Sigmoid colon (tissue), 7 donors: Measurements from ENCODE around the gene SPAG16. TPM values are rescaled to one million over a fixed set of nuclear protein-coding genes. Genes with fewer than 3 reads are reported as not detected.

Experiments used
- DNase-seq: peaks from one replicate; pipeline ENCODE4 v3.0.0-alpha.2; 2019
- H3K27ac ChIP-seq, 4 donors: fragments of 200-600 bp; sonication (generic); one replicate each; pipeline ENCODE4 v1.5.1; 2016 to 2019; ENCODE audit warnings: mild to moderate bottlenecking in 1 of 4
- H3K27me3 ChIP-seq, 3 donors: fragments of 200-600 bp; sonication (generic); one replicate each; pipeline ENCODE4 v1.5.1; 2019; ENCODE audit warnings: mild to moderate bottlenecking in 1 of 3
- H3K36me3 ChIP-seq, 4 donors: fragments of 200-600 bp; sonication (generic); one replicate each; pipeline ENCODE4 v1.5.1; 2016 to 2019
- H3K4me1 ChIP-seq, 4 donors: fragments of 200-600 bp; sonication (generic); one replicate each; pipeline ENCODE4 v1.5.1; 2017 to 2019
- H3K4me3 ChIP-seq, 4 donors: fragments of 200-600 bp; sonication (generic); one replicate each; pipeline ENCODE4 v1.5.1; 2017 to 2019; ENCODE audit warnings: mild to moderate bottlenecking in 2 of 4, moderate library complexity in 1 of 4
- H3K9me3 ChIP-seq, 4 donors: fragments of 200-600 bp in 3 of 4; sonication (generic) in 3 of 4; one replicate each; pipeline versions ENCODE4 v1.5.1 to v1.6.1; 2013 to 2019
- CTCF ChIP-seq, 4 experiments: fragments of 450-650 bp in 3 of 4; fragments of 200-600 bp in 1 of 4; IDR thresholded peaks; one replicate each; pipeline ENCODE4 v1.5.1; 2016 to 2019; ENCODE audit warnings: antibody characterized with exemption in 4 of 4, mild to moderate bottlenecking in 3 of 4, moderate library complexity in 2 of 4
- EP300 ChIP-seq, 4 donors: sonication (generic); formaldehyde crosslinking; IDR thresholded peaks; one replicate each; pipeline ENCODE4 v1.6.1; 2017; ENCODE audit warnings: antibody characterized with exemption in 4 of 4
- POLR2A ChIP-seq, 2 donors: fragments of 450-650 bp; IDR thresholded peaks; one replicate each; pipeline ENCODE4 v1.6.1; 2016; ENCODE audit warnings: antibody characterized with exemption in 2 of 2, mild to moderate bottlenecking in 2 of 2, moderate library complexity in 2 of 2
- POLR2AphosphoS5 ChIP-seq, 4 donors: sonication (generic); formaldehyde crosslinking; IDR thresholded peaks; one replicate each; pipeline ENCODE4 v1.6.1; 2017; ENCODE audit warnings: antibody characterized with exemption in 4 of 4
- WGBS, 2 donors: extraction: QIAGEN DNeasy Blood & Tissue Kit; methylation state at CpG; one replicate each; pipeline ENCODE4 v1.1.7; 2013; 5-methylcytosine and 5-hydroxymethylcytosine counted together
- intact Hi-C: fragments of 100-400 bp; cut with DNase I; formaldehyde crosslinking; loops from one replicate; pipeline ENCODE4 v1.15.1; 2023
- polyA plus RNA-seq, 3 donors: library from polyadenylated mRNA; stranded (reverse); fragments of 200-250 nt; gene quantifications; one replicate each; pipeline ENCODE4 v1.2.3, GENCODE V29; 2013
- total RNA-seq, 4 donors: library from RNA; depleted of rRNA; stranded (reverse); fragments of >200 nt; gene quantifications; one replicate each; pipeline ENCODE4 v1.1.0, GENCODE V29; 2016
- donor health status: healthy with polysubstance abuse.
- donor health status: Bipolar disorder and iron deficiency.
- donor health status: healthy.

Gene SPAG16
- total and polyA plus RNA-seq, 7 donors, result 13.1 to 70.3 (median 36.0) TPM

DNA sequence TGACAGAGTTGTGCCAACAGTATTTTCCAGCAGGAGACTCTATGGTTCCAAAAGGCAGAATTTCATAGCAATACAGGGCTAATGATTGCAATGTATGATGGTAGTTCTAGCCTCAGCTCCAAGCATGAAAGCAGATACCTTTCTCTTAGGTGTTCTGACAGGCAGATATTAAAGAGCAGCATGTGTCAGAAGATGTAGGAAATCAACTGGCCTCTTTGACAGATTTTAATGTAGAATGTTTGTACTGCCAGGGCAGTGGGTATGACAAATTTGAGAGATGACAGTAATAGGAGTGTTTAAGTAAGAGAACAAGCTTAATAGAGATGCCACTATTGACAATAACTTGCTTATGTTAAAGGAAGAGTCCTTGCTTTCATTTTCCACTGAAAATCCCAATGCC is 1105.1 kb downstream of the SPAG16 start:
- H3K4me3 ChIP-seq, result no peak overlapping the region
- no peaks in the 10 kb centered on the region for H3K36me3 ChIP-seq
- TF ChIP-seq EP300 (IDR thresholded peaks at IDR 0.05), result no peak
- TF ChIP-seq POLR2AphosphoS5 (IDR thresholded peaks at IDR 0.05), result no peak
- TF ChIP-seq POLR2A (IDR thresholded peaks at IDR 0.05), result no peak
- TF ChIP-seq CTCF (IDR thresholded peaks at IDR 0.05), result no peak
- DNase-seq, result no peak
- no peak overlapping the region for H3K27ac ChIP-seq
- H3K4me1 ChIP-seq, result no peaks in the 10 kb centered on the region
- H3K9me3 ChIP-seq, result no peaks in the 10 kb centered on the region
- intact Hi-C loops, result no loop called here
- no peaks in the 10 kb centered on the region for H3K27me3 ChIP-seq

- intact Hi-C loops, result no loop called here
- Histone ChIP-seq H3K27ac (no peak overlapping the region), H3K4me3 (no peak overlapping the region), H3K27me3 (no peaks in the 10 kb centered on the region), H3K4me1 (no peaks in the 10 kb centered on the region), H3K36me3 (no peaks in the 10 kb centered on the region), H3K9me3 (no peaks in the 10 kb centered on the region)
- no peak for DNase-seq
- TF ChIP-seq POLR2A (IDR thresholded peaks at IDR 0.05) (no peak), EP300 (IDR thresholded peaks at IDR 0.05) (no peak), POLR2AphosphoS5 (IDR thresholded peaks at IDR 0.05) (no peak), CTCF (IDR thresholded peaks at IDR 0.05) (no peak)
These were observed 1109.5 kb downstream of the SPAG16 start for GRCh38 chr2:214393796-214394195.

- WGBS, 2 donors, result 63 to 84% methylated on average over 1 of the region's 1 CpG
- Histone ChIP-seq H3K27me3 (no peaks in the 10 kb centered on the region), H3K9me3 (no peaks in the 10 kb centered on the region), H3K4me1 (no peaks in the 10 kb centered on the region), H3K4me3 (no peak overlapping the region), H3K27ac (no peak overlapping the region), H3K36me3 (no peaks in the 10 kb centered on the region)
- intact Hi-C loops, result no loop called here
- no peak for DNase-seq
- TF ChIP-seq CTCF (IDR thresholded peaks at IDR 0.05) (no peak), EP300 (IDR thresholded peaks at IDR 0.05) (no peak), POLR2A (IDR thresholded peaks at IDR 0.05) (no peak), POLR2AphosphoS5 (IDR thresholded peaks at IDR 0.05) (no peak)
These were observed 1110.8 kb downstream of the SPAG16 start for GRCh38 chr2:214395040-214395439.

GRCh38 chr2:214401580-214401979 is 1117.3 kb downstream of the SPAG16 start:
- intact Hi-C loops, result no loop called here
- H3K36me3 ChIP-seq, result no peaks in the 10 kb centered on the region
- H3K4me3 ChIP-seq, result no peak overlapping the region
- WGBS, 2 donors, result 60 to 67% methylated on average over 2 of the region's 2 CpGs
- no peak for DNase-seq
- no peak overlapping the region for H3K27ac ChIP-seq
- no peaks in the 10 kb centered on the region for H3K27me3 ChIP-seq
- H3K9me3 ChIP-seq, result no peaks in the 10 kb centered on the region
- TF ChIP-seq EP300 (IDR thresholded peaks at IDR 0.05), result no peak
- no peaks in the 10 kb centered on the region for H3K4me1 ChIP-seq

DNA sequence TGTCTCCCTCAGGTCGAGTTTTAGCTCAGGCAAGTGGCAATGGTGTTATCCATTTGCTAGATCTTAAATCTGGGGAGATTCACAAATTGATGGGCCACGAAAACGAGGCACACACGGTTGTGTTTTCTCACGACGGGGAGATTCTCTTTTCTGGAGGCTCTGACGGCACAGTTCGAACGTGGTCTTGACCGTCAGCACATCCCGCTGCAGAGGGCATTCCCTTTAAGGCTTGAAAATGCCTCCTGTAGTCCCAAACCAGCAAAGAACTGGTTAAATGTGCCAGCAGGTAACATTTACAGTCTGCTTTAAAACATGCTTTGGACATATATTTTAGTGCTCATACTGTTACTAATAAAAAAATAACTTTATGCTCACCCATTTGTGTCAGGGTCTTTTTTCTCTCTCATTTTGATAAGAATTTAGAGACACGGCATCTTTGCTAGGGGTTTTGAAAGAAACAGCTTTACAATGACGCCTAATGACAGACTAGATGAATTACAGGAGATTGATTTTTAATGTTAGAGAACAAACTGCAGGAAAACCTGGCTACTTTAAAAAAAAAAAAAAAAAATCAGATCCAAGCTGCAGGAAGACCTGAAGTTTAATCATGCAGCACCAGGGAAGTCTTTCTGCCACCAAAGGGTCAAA is 1126.0 kb downstream of the SPAG16 start:
- intact Hi-C loops, result no loop called here
- Histone ChIP-seq H3K36me3 (no peaks in the 10 kb centered on the region), H3K4me1 (no peaks in the 10 kb centered on the region), H3K27ac (no peak overlapping the region), H3K27me3 (no peaks in the 10 kb centered on the region), H3K4me3 (no peak overlapping the region), H3K9me3 (no peaks in the 10 kb centered on the region)
- WGBS, 2 donors, result 50 to 55% methylated on average over 13 of the region's 13 CpGs
- TF ChIP-seq POLR2A (IDR thresholded peaks at IDR 0.05) (no peak), POLR2AphosphoS5 (IDR thresholded peaks at IDR 0.05) (no peak), EP300 (IDR thresholded peaks at IDR 0.05) (no peak), CTCF (IDR thresholded peaks at IDR 0.05) (no peak)
- no peak for DNase-seq
